Cardiac septum (tissue), 1 donor: Measurements from ENCODE around the gene CD93. TPM values are rescaled to one million over a fixed set of nuclear protein-coding genes. Genes with fewer than 3 reads are reported as not detected.

Experiments
- DNase-seq: peaks from one replicate; pipeline ENCODE4 v3.0.0-alpha.2; 2020; ENCODE audit warnings: low spot score
- intact Hi-C: fragments of 100-400 bp; cut with DNase I; formaldehyde crosslinking; loops from one replicate; pipeline ENCODE4 v1.14.0; 2022
- total RNA-seq: library from RNA; stranded (reverse); fragmentation: NEBNext Ultra II Directional; extraction: Animal tissue kit (Norgen Biotek cat#: 25700); gene quantifications from one replicate; pipeline ENCODE4 v1.2.1, GENCODE V29; 2021
- donor health status: DM: no; HTN: no; CAD: no.

The CD93 gene
- total RNA-seq, 1 donor from 2014 or later = 40.3 TPM

- intact Hi-C loops = loop anchor here (2.0 kb wide), 1 partner anchor 186 kb away; no protein-coding TSS in a partner anchor
- peak; percentile 93 for DNase-seq
These were observed 37.6 kb downstream of the CD93 start for GRCh38 chr20:23048283-23049200.

GRCh38 chr20:23047738-23048214 is 38.3 kb downstream of the CD93 start:
- intact Hi-C loops = loop anchor here (2.0 kb wide), 1 partner anchor 185 kb away; no protein-coding TSS in a partner anchor
- DNase-seq = peak; percentile 81

GRCh38 chr20:23047001-23047737 is 39.0 kb downstream of the CD93 start:
- no peak for DNase-seq
- intact Hi-C loops = no loop called here

GRCh38 chr20:23046431-23046830 is 39.7 kb downstream of the CD93 start:
- intact Hi-C loops = no loop called here
- no peak for DNase-seq

GRCh38 chr20:23043376-23043775 is 42.7 kb downstream of the CD93 start:
- DNase-seq = no peak
- intact Hi-C loops = no loop called here

- intact Hi-C loops = no loop called here
- DNase-seq = no peak
These were observed 43.9 kb downstream of the CD93 start for GRCh38 chr20:23042270-23042669.

GRCh38 chr20:23039885-23040508 is 46.1 kb downstream of the CD93 start:
- intact Hi-C loops = no loop called here
- DNase-seq = peak; percentile 57

GRCh38 chr20:23039136-23039875 is 46.8 kb downstream of the CD93 start:
- no peak for DNase-seq
- intact Hi-C loops = no loop called here

GRCh38 chr20:23037017-23037481 is 49.1 kb downstream of the CD93 start:
- intact Hi-C loops = no loop called here
- DNase-seq = no peak

GRCh38 chr20:23036371-23036770 is 49.8 kb downstream of the CD93 start:
- DNase-seq = peak; percentile 68
- intact Hi-C loops = no loop called here

GRCh38 chr20:23035731-23036130 is 50.4 kb downstream of the CD93 start:
- DNase-seq = peak; percentile 56
- intact Hi-C loops = no loop called here

- peak; percentile 70 for DNase-seq
- intact Hi-C loops = no loop called here
These were observed 51.1 kb downstream of the CD93 start, which contains the start of gene SSTR4 for GRCh38 chr20:23034721-23035671. Gene SSTR4, plus strand, starts transcription at chr20:23035312. Its CDS starts 172 bp downstream, at chr20:23035484.

- intact Hi-C loops = no loop called here
- peak; percentile 3 for DNase-seq
These were observed 52.2 kb downstream of the CD93 start for GRCh38 chr20:23033918-23034317.

GRCh38 chr20:23032750-23033078 is 53.4 kb downstream of the CD93 start:
- DNase-seq = peak; percentile 49
- intact Hi-C loops = no loop called here

GRCh38 chr20:23032056-23032749 is 53.9 kb downstream of the CD93 start:
- DNase-seq = peak; percentile 57
- intact Hi-C loops = no loop called here

GRCh38 chr20:23031346-23031745 is 54.8 kb downstream of the CD93 start:
- intact Hi-C loops = no loop called here
- peak; percentile 43 for DNase-seq
